ENCODE data around the gene TMEM181. TPM values are rescaled to one million over a fixed set of nuclear protein-coding genes. Genes with fewer than 3 reads are reported as not detected.
"Not testable (repeated sequence)": the region's sequence is repeated elsewhere in the genome, so short reads cannot be mapped to it uniquely, and the experiment has no call there.

Gene TMEM181
- polyA plus RNA-seq, 1 donor from 2014 or later = 2.2 TPM

- H3K4me3 Mint-ChIP-seq = no peak overlapping the region
- H3K4me1 Mint-ChIP-seq = peaks cover 16 to 22% (median 19%) of the 10 kb centered on the region in 3 donors
- H3K27me3 Mint-ChIP-seq = no peaks in the 10 kb centered on the region
- H3K9me3 Mint-ChIP-seq = no peaks in the 10 kb centered on the region
- peaks cover 2% of the 10 kb centered on the region for H3K36me3 Mint-ChIP-seq
- no peak overlapping the region for H3K27ac Mint-ChIP-seq
These were observed 103.8 kb downstream of the TMEM181 start for GRCh38 chr6:158663625-158664165.

GRCh38 chr6:158665332-158665731 lies 105.4 kb downstream of the TMEM181 start:
- Mint-ChIP-seq H3K9me3 (no peaks in the 10 kb centered on the region), H3K27me3 (no peaks in the 10 kb centered on the region), H3K36me3 (peaks cover 2% of the 10 kb centered on the region), H3K4me3 (no peak overlapping the region), H3K4me1 (peaks cover 15 to 20% (median 20%) of the 10 kb centered on the region in 3 donors), H3K27ac (no peak overlapping the region)

GRCh38 chr6:158666628-158667359 lies 106.9 kb downstream of the TMEM181 start:
- Mint-ChIP-seq H3K27me3 (no peaks in the 10 kb centered on the region), H3K4me3 (peak overlapping the region in 2 of 4 donors; percentile 15 to 65), H3K4me1 (peaks cover 13 to 18% (median 17%) of the 10 kb centered on the region in 3 donors), H3K36me3 (peaks cover 2% of the 10 kb centered on the region), H3K9me3 (no peaks in the 10 kb centered on the region), H3K27ac (peak overlapping the region in 1 of 3 donors; percentile 47)

- Mint-ChIP-seq H3K27me3 (no peaks in the 10 kb centered on the region), H3K9me3 (no peaks in the 10 kb centered on the region), H3K27ac (peak overlapping the region in 2 of 3 donors; percentile 47 to 84), H3K4me3 (peak overlapping the region in 3 of 4 donors; percentile 3 to 65 (median 15)), H3K36me3 (peaks cover 2% of the 10 kb centered on the region), H3K4me1 (peaks cover 13 to 18% (median 17%) of the 10 kb centered on the region in 3 donors)
These were observed 107.6 kb downstream of the TMEM181 start for GRCh38 chr6:158667360-158667981.

- Mint-ChIP-seq H3K27me3 (no peaks in the 10 kb centered on the region), H3K36me3 (peaks cover 4% of the 10 kb centered on the region), H3K4me1 (peaks cover 13 to 18% (median 17%) of the 10 kb centered on the region in 3 donors), H3K4me3 (no peak overlapping the region), H3K27ac (no peak overlapping the region), H3K9me3 (no peaks in the 10 kb centered on the region)
These were observed 108.8 kb downstream of the TMEM181 start for GRCh38 chr6:158668707-158669103.

- no peaks in the 10 kb centered on the region for H3K27me3 Mint-ChIP-seq
- peaks cover 4% of the 10 kb centered on the region for H3K36me3 Mint-ChIP-seq
- H3K4me1 Mint-ChIP-seq = peaks cover 13 to 18% (median 17%) of the 10 kb centered on the region in 3 donors
- no peaks in the 10 kb centered on the region for H3K9me3 Mint-ChIP-seq
- H3K27ac Mint-ChIP-seq = peak overlapping the region in 1 of 3 donors; percentile 20
- no peak overlapping the region for H3K4me3 Mint-ChIP-seq
These were observed 109.5 kb downstream of the TMEM181 start for GRCh38 chr6:158669145-158670035.

GRCh38 chr6:158672119-158672518 lies 112.2 kb downstream of the TMEM181 start:
- not testable (repeated sequence) for H3K27ac Mint-ChIP-seq

GRCh38 chr6:158672726-158673125 lies 112.8 kb downstream of the TMEM181 start:
- peaks cover 1 to 7% (median 5%) of the 10 kb centered on the region in 3 donors for H3K4me1 Mint-ChIP-seq
- no peaks in the 10 kb centered on the region for H3K9me3 Mint-ChIP-seq
- no peak overlapping the region for H3K27ac Mint-ChIP-seq
- peaks cover 6% of the 10 kb centered on the region for H3K36me3 Mint-ChIP-seq
- no peaks in the 10 kb centered on the region for H3K27me3 Mint-ChIP-seq
- no peak overlapping the region for H3K4me3 Mint-ChIP-seq

More at GRCh38 chr6:158672119-158672518, 112.2 kb downstream of the TMEM181 start:
- not testable (repeated sequence) for H3K9me3 Mint-ChIP-seq, H3K4me3 Mint-ChIP-seq, H3K27me3 Mint-ChIP-seq, H3K36me3 Mint-ChIP-seq
- peaks cover 7 to 13% (median 11%) of the 10 kb centered on the region in 3 donors for H3K4me1 Mint-ChIP-seq

GRCh38 chr6:158674342-158675131 lies 114.6 kb downstream of the TMEM181 start:
- Mint-ChIP-seq H3K36me3 (peaks cover 6% of the 10 kb centered on the region), H3K4me3 (no peak overlapping the region), H3K27me3 (no peaks in the 10 kb centered on the region), H3K27ac (no peak overlapping the region), H3K9me3 (no peaks in the 10 kb centered on the region), H3K4me1 (no peaks in the 10 kb centered on the region)

GRCh38 chr6:158677094-158677493 lies 117.2 kb downstream of the TMEM181 start:
- H3K27ac Mint-ChIP-seq, H3K4me3 Mint-ChIP-seq, H3K9me3 Mint-ChIP-seq, H3K4me1 Mint-ChIP-seq, H3K27me3 Mint-ChIP-seq, H3K36me3 Mint-ChIP-seq: not testable (repeated sequence)

GRCh38 chr6:158677906-158678578 lies 118.2 kb downstream of the TMEM181 start:
- no peaks in the 10 kb centered on the region for H3K9me3 Mint-ChIP-seq
- peaks cover 4% of the 10 kb centered on the region for H3K36me3 Mint-ChIP-seq
- peak overlapping the region in 1 of 3 donors; percentile 47 for H3K27ac Mint-ChIP-seq
- H3K4me3 Mint-ChIP-seq = no peak overlapping the region
- no peaks in the 10 kb centered on the region for H3K27me3 Mint-ChIP-seq
- H3K4me1 Mint-ChIP-seq = no peaks in the 10 kb centered on the region

- Mint-ChIP-seq H3K27me3 (no peaks in the 10 kb centered on the region), H3K27ac (peak overlapping the region in 1 of 3 donors; percentile 13), H3K36me3 (peaks cover 4% of the 10 kb centered on the region), H3K9me3 (no peaks in the 10 kb centered on the region), H3K4me1 (no peaks in the 10 kb centered on the region), H3K4me3 (no peak overlapping the region)
These were observed 120.1 kb downstream of the TMEM181 start for GRCh38 chr6:158680015-158680414.

GRCh38 chr6:158680481-158680880 lies 120.6 kb downstream of the TMEM181 start:
- no peaks in the 10 kb centered on the region for H3K27me3 Mint-ChIP-seq
- no peaks in the 10 kb centered on the region for H3K9me3 Mint-ChIP-seq
- no peaks in the 10 kb centered on the region for H3K4me1 Mint-ChIP-seq
- H3K36me3 Mint-ChIP-seq = no peaks in the 10 kb centered on the region
- H3K4me3 Mint-ChIP-seq = no peak overlapping the region
- no peak overlapping the region for H3K27ac Mint-ChIP-seq

GRCh38 chr6:158684311-158684710 lies 124.4 kb downstream of the TMEM181 start:
- Mint-ChIP-seq H3K9me3 (no peaks in the 10 kb centered on the region), H3K27ac (peak overlapping the region in 1 of 3 donors; percentile 63), H3K4me1 (peaks cover 22 to 26% (median 26%) of the 10 kb centered on the region in 3 donors), H3K4me3 (no peak overlapping the region), H3K36me3 (no peaks in the 10 kb centered on the region), H3K27me3 (no peaks in the 10 kb centered on the region)

Data from IgD-negative memory B cell (primary cell).